Mesothelial cell of epicardium (in vitro differentiated cells): ENCODE measurements around the gene DNAAF1. TPM values are rescaled to one million over a fixed set of nuclear protein-coding genes. Genes with fewer than 3 reads are reported as not detected.

Source experiments
- DNase-seq, 2 experiments: peaks; one replicate each; pipeline ENCODE4 v3.0.0; 2021; ENCODE audit warnings: low spot score in 2 of 2; ENCODE audit not compliant: unreplicated experiment in 2 of 2
- H3K27ac Mint-ChIP-seq: 2 replicates; pipeline ENCODE4 v1.8.0; 2021; ENCODE audit warnings: mixed read lengths
- H3K27me3 Mint-ChIP-seq: 2 replicates; pipeline ENCODE4 v1.8.0; 2021; ENCODE audit warnings: low read depth, mixed read lengths
- H3K36me3 Mint-ChIP-seq: 2 replicates; pipeline ENCODE4 v1.8.0; 2021; ENCODE audit warnings: mixed read lengths
- H3K4me1 Mint-ChIP-seq: 2 replicates; pipeline ENCODE4 v1.8.0; 2021; ENCODE audit warnings: mixed read lengths
- H3K4me3 Mint-ChIP-seq: 2 replicates; pipeline ENCODE4 v1.8.0; 2021; ENCODE audit warnings: mild to moderate bottlenecking, moderate library complexity, mixed read lengths
- H3K9me3 Mint-ChIP-seq: 2 replicates; pipeline ENCODE4 v1.8.0; 2021; ENCODE audit warnings: mixed read lengths
- total RNA-seq: library from RNA; stranded (reverse); gene quantifications from 3 replicates; pipeline ENCODE4 v1.2.1, GENCODE V29; 2021
- TF ChIP-seq, protein P1 (sequence below): fragments of 200-600 bp; sonication (generic); IDR thresholded peaks from one replicate; pipeline ENCODE4 v1.5.0; 2021; ENCODE audit warnings: antibody characterized with exemption; ENCODE audit not compliant: unreplicated experiment

The DNAAF1 gene
- total RNA-seq, 1 donor from 2014 or later, result 0.47 TPM

- Mint-ChIP-seq H3K27ac (no peak overlapping the region), H3K27me3 (no peaks in the 10 kb centered on the region), H3K4me1 (peaks cover 4% of the 10 kb centered on the region), H3K36me3 (peaks cover 24% of the 10 kb centered on the region), H3K9me3 (no peaks in the 10 kb centered on the region), H3K4me3 (no peak overlapping the region)
- TF ChIP-seq, protein P1, sequence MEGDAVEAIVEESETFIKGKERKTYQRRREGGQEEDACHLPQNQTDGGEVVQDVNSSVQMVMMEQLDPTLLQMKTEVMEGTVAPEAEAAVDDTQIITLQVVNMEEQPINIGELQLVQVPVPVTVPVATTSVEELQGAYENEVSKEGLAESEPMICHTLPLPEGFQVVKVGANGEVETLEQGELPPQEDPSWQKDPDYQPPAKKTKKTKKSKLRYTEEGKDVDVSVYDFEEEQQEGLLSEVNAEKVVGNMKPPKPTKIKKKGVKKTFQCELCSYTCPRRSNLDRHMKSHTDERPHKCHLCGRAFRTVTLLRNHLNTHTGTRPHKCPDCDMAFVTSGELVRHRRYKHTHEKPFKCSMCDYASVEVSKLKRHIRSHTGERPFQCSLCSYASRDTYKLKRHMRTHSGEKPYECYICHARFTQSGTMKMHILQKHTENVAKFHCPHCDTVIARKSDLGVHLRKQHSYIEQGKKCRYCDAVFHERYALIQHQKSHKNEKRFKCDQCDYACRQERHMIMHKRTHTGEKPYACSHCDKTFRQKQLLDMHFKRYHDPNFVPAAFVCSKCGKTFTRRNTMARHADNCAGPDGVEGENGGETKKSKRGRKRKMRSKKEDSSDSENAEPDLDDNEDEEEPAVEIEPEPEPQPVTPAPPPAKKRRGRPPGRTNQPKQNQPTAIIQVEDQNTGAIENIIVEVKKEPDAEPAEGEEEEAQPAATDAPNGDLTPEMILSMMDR, result no peak
- no peak for DNase-seq
Measured at GRCh38 chr16:84131117-84131516, 14.0 kb upstream of the DNAAF1 start.

GRCh38 chr16:84132527-84133285 lies 12.4 kb upstream of the DNAAF1 start:
- no peaks in the 10 kb centered on the region for H3K9me3 Mint-ChIP-seq
- peaks cover 19% of the 10 kb centered on the region for H3K36me3 Mint-ChIP-seq
- H3K4me1 Mint-ChIP-seq, result peaks cover 12% of the 10 kb centered on the region
- DNase-seq, result no peak
- no peak overlapping the region for H3K4me3 Mint-ChIP-seq
- H3K27ac Mint-ChIP-seq, result peak overlapping the region; percentile 54
- TF ChIP-seq, protein P1, result no peak
- H3K27me3 Mint-ChIP-seq, result no peaks in the 10 kb centered on the region

GRCh38 chr16:84136331-84137125 lies 8.6 kb upstream of the DNAAF1 start:
- Mint-ChIP-seq H3K9me3 (no peaks in the 10 kb centered on the region), H3K4me1 (peaks cover 31% of the 10 kb centered on the region), H3K27ac (peak overlapping the region; percentile 37), H3K4me3 (no peak overlapping the region), H3K27me3 (no peaks in the 10 kb centered on the region), H3K36me3 (peaks cover 6% of the 10 kb centered on the region)
- TF ChIP-seq, protein P1, result no peak
- DNase-seq, result no peak

DNA sequence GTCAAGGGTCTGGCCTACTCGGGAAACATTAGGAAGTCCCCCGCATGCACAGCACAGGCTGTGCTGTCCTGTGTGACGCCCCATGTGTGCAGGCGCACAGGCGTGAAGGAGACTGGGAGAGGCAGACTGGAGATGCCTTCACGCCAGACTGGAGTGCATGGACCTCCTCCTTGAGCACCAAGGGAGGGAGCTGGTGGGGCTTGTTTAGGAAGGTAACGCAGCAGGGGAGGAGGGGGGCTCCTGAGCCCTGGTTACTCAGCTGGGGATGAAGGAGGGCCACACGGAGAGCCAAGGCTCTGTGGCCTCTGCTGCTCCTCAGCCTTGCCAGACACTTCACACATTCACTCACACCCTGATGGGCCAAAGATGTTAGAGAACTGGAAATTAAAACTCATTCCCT lies 7.8 kb upstream of the DNAAF1 start:
- H3K27ac Mint-ChIP-seq, result no peak overlapping the region
- no peaks in the 10 kb centered on the region for H3K9me3 Mint-ChIP-seq
- no peak for DNase-seq
- H3K36me3 Mint-ChIP-seq, result peaks cover 8% of the 10 kb centered on the region
- H3K4me1 Mint-ChIP-seq, result peaks cover 31% of the 10 kb centered on the region
- no peak overlapping the region for H3K4me3 Mint-ChIP-seq
- TF ChIP-seq, protein P1, result no peak
- H3K27me3 Mint-ChIP-seq, result no peaks in the 10 kb centered on the region

GRCh38 chr16:84137769-84138357 lies 7.2 kb upstream of the DNAAF1 start:
- TF ChIP-seq, protein P1, result no peak
- peaks cover 9% of the 10 kb centered on the region for H3K36me3 Mint-ChIP-seq
- no peak for DNase-seq
- peaks cover 31% of the 10 kb centered on the region for H3K4me1 Mint-ChIP-seq
- H3K4me3 Mint-ChIP-seq, result no peak overlapping the region
- peaks cover 3% of the 10 kb centered on the region for H3K9me3 Mint-ChIP-seq
- peak overlapping the region; percentile 25 for H3K27ac Mint-ChIP-seq
- H3K27me3 Mint-ChIP-seq, result no peaks in the 10 kb centered on the region
